GM18505 (cell line): Measurements from ENCODE around the gene SDK2.

Experiments
- ATAC-seq: cut with Tn5 transposase; IDR thresholded peaks from one replicate; pipeline ENCODE4 v1.9.1; 2021; ENCODE audit not compliant: unreplicated experiment
- POLR2A ChIP-seq: IDR thresholded peaks from 4 replicates; pipeline ENCODE4 v1.6.1; 2011; ENCODE audit warnings: borderline replicate concordance; ENCODE audit not compliant: insufficient read depth, insufficient read length; ENCODE audit errors: extremely low read depth

Gene SDK2

GRCh38 chr17:73622381-73622780 is 21.9 kb downstream of the SDK2 start:
- no peak for ATAC-seq
- TF ChIP-seq POLR2A = no peak

GRCh38 chr17:73621685-73622084 is 22.6 kb downstream of the SDK2 start:
- ATAC-seq = no peak
- TF ChIP-seq POLR2A = no peak

- no peak for ATAC-seq
Measured at GRCh38 chr17:73620414-73620813, 23.8 kb downstream of the SDK2 start.

GRCh38 chr17:73617501-73617900 is 26.7 kb downstream of the SDK2 start:
- TF ChIP-seq POLR2A = no peak
- no peak for ATAC-seq

More at GRCh38 chr17:73620414-73620813, 23.8 kb downstream of the SDK2 start:
- TF ChIP-seq POLR2A = no peak

- no peak for ATAC-seq
- TF ChIP-seq POLR2A = no peak
Measured at GRCh38 chr17:73616873-73617404, 27.3 kb downstream of the SDK2 start.

- ATAC-seq = no peak
- TF ChIP-seq POLR2A = no peak
Measured at GRCh38 chr17:73616120-73616872, 27.9 kb downstream of the SDK2 start.

- no peak for ATAC-seq
- TF ChIP-seq POLR2A = no peak
Measured at GRCh38 chr17:73614256-73614655, 30.0 kb downstream of the SDK2 start.

GRCh38 chr17:73613271-73614233 is 30.7 kb downstream of the SDK2 start:
- ATAC-seq = no peak
- TF ChIP-seq POLR2A = no peak

- TF ChIP-seq POLR2A = no peak
- ATAC-seq = no peak
Measured at GRCh38 chr17:73612031-73612472, 32.2 kb downstream of the SDK2 start.

GRCh38 chr17:73611630-73612029 is 32.6 kb downstream of the SDK2 start:
- TF ChIP-seq POLR2A = no peak
- ATAC-seq = no peak

- ATAC-seq = no peak
- TF ChIP-seq POLR2A = no peak
Measured at GRCh38 chr17:73610331-73610911, 33.8 kb downstream of the SDK2 start.

- TF ChIP-seq POLR2A = no peak
- no peak for ATAC-seq
Measured at GRCh38 chr17:73609758-73610157, 34.5 kb downstream of the SDK2 start.

GRCh38 chr17:73609060-73609459 is 35.2 kb downstream of the SDK2 start:
- no peak for ATAC-seq
- TF ChIP-seq POLR2A = no peak
